GM12892 (cell line): ENCODE data around the gene FKRP.

Experiments used
- POLR2AphosphoS5 ChIP-seq: IDR thresholded peaks from 2 replicates; pipeline ENCODE4 v1.6.1; 2011; ENCODE audit warnings: low read depth, low read length, control low read depth
- TAF1 ChIP-seq: IDR thresholded peaks from 2 replicates; pipeline ENCODE4 v1.6.1; 2011; ENCODE audit warnings: low read depth, mild to moderate bottlenecking, control low read depth, low read length, borderline replicate concordance

GRCh38 chr19:46725036-46725820 lies 20.6 kb upstream of the FKRP start:
- TF ChIP-seq POLR2AphosphoS5: no peak
- no peak for TF ChIP-seq TAF1
